H1 (cell line): ENCODE results near the gene ESR1. TPM values are rescaled to one million over a fixed set of nuclear protein-coding genes. Genes with fewer than 3 reads are reported as not detected.

Experiments
- CTCF ChIA-PET: fragments of 300-600 bp; sonication (Branson Sonifier 250); formaldehyde crosslinking; loops from one replicate; lab custom pipeline; 2021; ENCODE audit not compliant: partially characterized antibody; lab: Charles Lee
- POLR2A ChIA-PET: fragments of 300-600 bp; sonication (Branson Sonifier 250); formaldehyde crosslinking; loops from one replicate; lab custom pipeline; 2021; ENCODE audit warnings: inconsistent platforms; ENCODE audit not compliant: partially characterized antibody; lab: Charles Lee
- DNase-seq, 2 experiments: peaks; one replicate each; pipeline versions ENCODE4 v3.0.0 to v3.0.0-alpha.2; 2010 to 2022; ENCODE audit warnings: low spot score in 2 of 2, low read depth in 1 of 2, mixed read lengths in 1 of 2
- FAIRE-seq: peaks from 2 replicates; lab custom pipeline; 2011; peaks lifted over from hg19 to GRCh38; lab: Jason Lieb, UNC
- H2AFZ ChIP-seq: 2 replicates; pipeline ENCODE4 v1.8.1; 2012; ENCODE audit warnings: low read length, inconsistent platforms
- H2AK5ac ChIP-seq: 2 replicates; pipeline ENCODE4 v1.6.1; 2013; ENCODE audit warnings: low read depth, low read length
- H2BK120ac ChIP-seq: replicated peaks from 2 replicates; pipeline ENCODE3; 2013; ENCODE audit warnings: low read depth, low read length, inconsistent platforms
- H2BK12ac ChIP-seq: 2 replicates; pipeline ENCODE4 v1.6.1; 2013; ENCODE audit warnings: low read depth, low read length
- H2BK15ac ChIP-seq: 2 replicates; pipeline ENCODE4 v1.6.1; 2013; ENCODE audit warnings: low read length
- H2BK20ac ChIP-seq: 2 replicates; pipeline ENCODE4 v1.6.1; 2013; ENCODE audit warnings: low read length
- H2BK5ac ChIP-seq: 2 replicates; pipeline ENCODE4 v1.6.1; 2013; ENCODE audit warnings: low read depth, low read length
- H3K14ac ChIP-seq: 2 replicates; pipeline ENCODE4 v1.6.1; 2013; ENCODE audit warnings: inconsistent platforms; ENCODE audit not compliant: insufficient read length
- H3K18ac ChIP-seq: 2 replicates; pipeline ENCODE4 v1.6.1; 2013; ENCODE audit warnings: low read length; ENCODE audit errors: extremely low read depth
- H3K23ac ChIP-seq: 2 replicates; pipeline ENCODE4 v1.6.1; 2013; ENCODE audit warnings: inconsistent platforms; ENCODE audit not compliant: insufficient read length
- H3K23me2 ChIP-seq: 2 replicates; pipeline ENCODE4 v1.6.1; 2013; ENCODE audit warnings: low read depth, low read length
- H3K27ac ChIP-seq: 2 replicates; pipeline ENCODE4 v1.6.1; 2011; ENCODE audit warnings: low read depth, low read length, inconsistent platforms
- H3K27me3 ChIP-seq, 4 experiments: replicated peaks in 1 of 4; 1 replicate in 1 of 4; 2 replicates in 3 of 4; pipeline versions ENCODE4 v1.6.1 to v1.8.1; 2011 to 2013; ENCODE audit warnings: low read length in 3 of 4, mild to moderate bottlenecking in 3 of 4, inconsistent platforms in 2 of 4, mixed read lengths in 2 of 4, moderate library complexity in 1 of 4; ENCODE audit not compliant: control insufficient read depth in 3 of 4, insufficient read depth in 3 of 4; ENCODE audit errors: extremely low read depth in 1 of 4
- H3K36me3 ChIP-seq, 4 experiments: 2 replicates each; pipeline versions ENCODE4 v1.6.1 to v1.8.1; 2011 to 2013; ENCODE audit warnings: mild to moderate bottlenecking in 4 of 4, low read length in 3 of 4, moderate library complexity in 2 of 4, control low read depth in 1 of 4, inconsistent platforms in 1 of 4; ENCODE audit not compliant: insufficient read depth in 4 of 4, control insufficient read depth in 2 of 4
- H3K4ac ChIP-seq: replicated peaks from 2 replicates; pipeline ENCODE3; 2013; ENCODE audit warnings: low read length, low read depth, mixed read lengths, inconsistent platforms; ENCODE audit not compliant: insufficient read length
- H3K4me1 ChIP-seq, 4 experiments: replicated peaks in 1 of 4; 1 replicate in 1 of 4; 2 replicates in 3 of 4; pipeline versions ENCODE4 v1.6.1 to v1.8.1; 2011 to 2013; ENCODE audit warnings: low read length in 3 of 4, inconsistent platforms in 2 of 4, mixed read lengths in 1 of 4; ENCODE audit not compliant: insufficient read depth in 4 of 4, control insufficient read depth in 3 of 4
- H3K4me2 ChIP-seq, 2 experiments: 2 replicates each; pipeline versions ENCODE4 v1.6.1 to v1.8.1; 2011 to 2013; ENCODE audit warnings: low read depth in 2 of 2, low read length in 2 of 2, control low read depth in 1 of 2, inconsistent platforms in 1 of 2, mild to moderate bottlenecking in 1 of 2; ENCODE audit not compliant: insufficient read depth in 1 of 2
- H3K4me3 ChIP-seq, 4 experiments: fragments of 200-600, 300-600 bp in 1 of 4; sonication (generic), shearing (Covaris generic), sonication (Bioruptor Twin) in 1 of 4; 2 replicates each; pipeline versions ENCODE4 v1.5.1 to v1.8.1; 2011 to 2016; ENCODE audit warnings: low read length in 4 of 4, low read depth in 3 of 4, control low read depth in 2 of 4, inconsistent platforms in 2 of 4, mild to moderate bottlenecking in 2 of 4, mixed read lengths in 1 of 4, moderate library complexity in 1 of 4; ENCODE audit not compliant: insufficient read depth in 2 of 4; ENCODE audit errors: extremely low read depth in 1 of 4
- H3K56ac ChIP-seq: replicated peaks from 2 replicates; pipeline ENCODE3; 2013; ENCODE audit warnings: low read depth, mild to moderate bottlenecking, mixed read lengths, low read length, inconsistent platforms; ENCODE audit not compliant: insufficient read length
- H3K79me1 ChIP-seq: 2 replicates; pipeline ENCODE4 v1.6.1; 2013; ENCODE audit warnings: low read depth, low read length, control low read depth
- H3K79me2 ChIP-seq, 2 experiments: 2 replicates each; pipeline versions ENCODE4 v1.6.1 to v1.8.1; 2012 to 2013; ENCODE audit warnings: low read length in 2 of 2, mild to moderate bottlenecking in 2 of 2, inconsistent platforms in 1 of 2; ENCODE audit not compliant: insufficient read depth in 2 of 2, control insufficient read depth in 1 of 2
- H3K9ac ChIP-seq, 4 experiments: replicated peaks in 1 of 4; 1 replicate in 1 of 4; 2 replicates in 3 of 4; pipeline versions ENCODE4 v1.6.1 to v1.8.1; 2011 to 2013; ENCODE audit warnings: low read depth in 3 of 4, low read length in 3 of 4, control low read depth in 2 of 4, mild to moderate bottlenecking in 2 of 4, moderate library complexity in 2 of 4, inconsistent platforms in 1 of 4; ENCODE audit errors: extremely low read depth in 1 of 4
- H3K9me3 ChIP-seq, 2 experiments: 2 replicates each; pipeline versions ENCODE4 v1.6.1 to v1.8.1; 2012 to 2013; ENCODE audit warnings: mild to moderate bottlenecking in 2 of 2, moderate library complexity in 2 of 2, control low read depth in 1 of 2, inconsistent platforms in 1 of 2, low read depth in 1 of 2, low read length in 1 of 2, mixed read lengths in 1 of 2; ENCODE audit not compliant: insufficient read depth in 2 of 2
- H4K20me1 ChIP-seq, 2 experiments: replicated peaks in 1 of 2; 2 replicates each; pipeline versions ENCODE3 to v1.8.1; 2011 to 2013; ENCODE audit warnings: inconsistent platforms in 2 of 2, low read length in 2 of 2, mild to moderate bottlenecking in 1 of 2; ENCODE audit not compliant: insufficient read depth in 2 of 2, control insufficient read depth in 1 of 2
- H4K5ac ChIP-seq: 2 replicates; pipeline ENCODE4 v1.6.1; 2013; ENCODE audit warnings: low read length, low read depth, mixed read lengths, inconsistent platforms; ENCODE audit not compliant: insufficient read length
- H4K8ac ChIP-seq: 2 replicates; pipeline ENCODE4 v1.8.0; 2013; ENCODE audit warnings: mild to moderate bottlenecking, moderate library complexity, low read length, inconsistent platforms; ENCODE audit not compliant: insufficient read depth; ENCODE audit errors: extremely low read depth
- H4K91ac ChIP-seq: replicated peaks from 2 replicates; pipeline ENCODE3; 2013; ENCODE audit warnings: low read length, mixed read lengths, inconsistent platforms; ENCODE audit not compliant: insufficient read length
- E2F6 ChIP-seq: IDR thresholded peaks from 2 replicates; pipeline ENCODE4 v1.6.1; 2012; ENCODE audit warnings: inconsistent platforms
- HDAC6 ChIP-seq: IDR thresholded peaks from one replicate; pipeline ENCODE4 v1.7.1; 2012; ENCODE audit warnings: low read depth, mild to moderate bottlenecking, inconsistent platforms, low read length, moderate library complexity
- RAD21 ChIP-seq, 2 experiments: IDR thresholded peaks in 1 of 2; conservative IDR thresholded peaks in 1 of 2; 2 replicates each; pipeline ENCODE4 v1.6.1; 2011; ENCODE audit warnings: low read depth in 2 of 2, low read length in 2 of 2, improper control_type of control experiment in 1 of 2, inconsistent platforms in 1 of 2, mild to moderate bottlenecking in 1 of 2, moderate library complexity in 1 of 2
- SIX5 ChIP-seq: IDR thresholded peaks from 2 replicates; pipeline ENCODE4 v1.6.1; 2011; ENCODE audit warnings: mild to moderate bottlenecking, low read depth, low read length
- WGBS, 2 experiments: shearing (Covaris generic) in 1 of 2; methylation state at CpG; one replicate each; pipeline versions ENCODE4 v1.1.6 to v1.1.7; 2013 to 2015; ENCODE audit warnings: low lambda C conversion rate in 2 of 2, mixed read lengths in 2 of 2, inconsistent platforms in 1 of 2, low coverage in 1 of 2, missing lambda C conversion rate in 1 of 2; ENCODE audit not compliant: insufficient replicate concordance in 2 of 2, insufficient coverage in 1 of 2, insufficient read length in 1 of 2; ENCODE audit errors: extremely low coverage in 1 of 2, missing lambda C conversion rate in 1 of 2; 5-methylcytosine and 5-hydroxymethylcytosine counted together
- polyA plus RNA-seq, 7 experiments: library from polyadenylated mRNA; depleted of rRNA in 3 of 7; stranded (reverse) in 5 of 7; unstranded in 2 of 7; fragments of >200 nt in 5 of 7; fragments of 200-250 nt in 2 of 7; gene quantifications; 1 replicate in 5 of 7; 2 replicates in 1 of 7; 4 replicates in 1 of 7; pipeline versions ENCODE4 v1.2.1 to v1.2.3, GENCODE V29; 2011 to 2013; ENCODE audit warnings: missing spikeins in 2 of 7, mixed read lengths in 2 of 7
- total RNA-seq: library from RNA; stranded (reverse); fragmentation: NEBNext Ultra II Directional; extraction: Animal tissue kit (Norgen Biotek cat#: 25700); gene quantifications from 2 replicates; pipeline ENCODE4 v1.2.1, GENCODE V29; 2021

The ESR1 gene
- total and polyA plus RNA-seq, 2 of the 8 experiments (the other 6 are each of a cell fraction or from before 2014, with no cell fraction given) = 0.03 to 0.17 TPM

DNA sequence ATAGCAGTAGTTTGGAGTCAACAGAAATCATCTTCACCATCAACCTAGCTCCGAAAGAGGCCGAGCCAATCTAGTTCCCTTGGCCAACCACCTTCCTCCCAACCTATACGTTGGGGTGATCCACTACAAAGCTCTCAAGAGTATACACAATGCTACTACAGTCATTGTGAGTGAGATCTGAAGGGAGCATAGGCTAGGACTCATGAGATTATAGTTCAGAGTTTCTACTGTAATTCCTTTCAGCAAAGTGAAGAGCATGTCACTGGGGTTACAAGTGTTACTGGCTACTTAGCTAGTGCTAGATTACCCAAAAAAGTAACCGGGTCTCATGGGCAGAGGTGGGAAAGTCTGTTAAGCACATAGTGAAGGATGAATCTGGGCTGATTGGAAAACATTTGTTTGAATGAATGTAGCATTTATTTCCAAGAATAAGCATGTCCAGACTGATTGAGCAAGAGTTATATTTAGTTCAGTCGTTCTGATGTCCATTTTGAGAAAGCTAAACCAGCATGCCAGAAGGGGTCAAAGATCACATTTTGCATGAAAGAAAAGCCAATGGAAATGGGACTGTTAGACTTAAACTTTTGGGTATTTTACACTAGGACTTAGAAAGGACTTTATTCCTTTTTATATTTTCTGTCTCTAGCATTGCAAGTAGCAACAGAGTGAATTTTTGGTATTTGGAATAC, 10.5 kb upstream of the ESR1 start:
- FAIRE-seq = no peak
- no peak overlapping the region for H2BK5ac ChIP-seq

More for the DNA sequence above, 10.5 kb upstream of the ESR1 start:
- H3K79me1 ChIP-seq = no peaks in the 10 kb centered on the region
- H3K18ac ChIP-seq = no peak overlapping the region
- no peaks in the 10 kb centered on the region for H3K4me1 ChIP-seq
- DNase-seq = no peak
- H3K79me2 ChIP-seq = no peaks in the 10 kb centered on the region
- no peak overlapping the region for H3K27ac ChIP-seq
- no peak overlapping the region for H4K5ac ChIP-seq
- no peak overlapping the region for H3K4me2 ChIP-seq
- TF ChIP-seq SIX5 (no peak), HDAC6 (no peak), E2F6 (no peak), RAD21 (IDR thresholded peaks at IDR 0.05 in 1 of 2, conservative IDR thresholded peaks at IDR 0.05 in 1 of 2; ENCODE audit: low read depth in 2 of 2, low read length in 2 of 2) (no peak)
- TF ChIP-seq, all 59 proteins: peak for 0
- no peak overlapping the region for H3K23ac ChIP-seq
- no peak overlapping the region for H2BK20ac ChIP-seq
- no peaks in the 10 kb centered on the region for H4K20me1 ChIP-seq
- H2BK12ac ChIP-seq = no peak overlapping the region
- H3K27me3 ChIP-seq = no peaks in the 10 kb centered on the region
- POLR2A ChIA-PET = interaction anchor here (0.6 to 1.3 kb wide), 2 partner anchors 10 to 261 kb away, joined by 3 read pairs; no protein-coding TSS in a partner anchor
- H2AK5ac ChIP-seq = no peak overlapping the region
- no peaks in the 10 kb centered on the region for H3K23me2 ChIP-seq
- H3K4ac ChIP-seq = no peak overlapping the region
- H2AFZ ChIP-seq = no peak overlapping the region
- H3K36me3 ChIP-seq = no peaks in the 10 kb centered on the region
- 91% methylated on average over 5 of the region's 5 CpGs; no CpG with 5 or more reads in 1 of the 2 experiments for WGBS, 2 experiments
- no peak overlapping the region for H4K8ac ChIP-seq
- CTCF ChIA-PET = interaction anchor here (0.5 to 1.2 kb wide), 3 partner anchors 11 to 44 kb away, joined by 3 to 4 read pairs (median 3); partner anchors contain the start of gene ESR1
- no peak overlapping the region for H3K56ac ChIP-seq
- no peak overlapping the region for H4K91ac ChIP-seq
- H2BK15ac ChIP-seq = no peak overlapping the region
- H2BK120ac ChIP-seq = no peak overlapping the region
- H3K4me3 ChIP-seq = no peak overlapping the region
- H3K9ac ChIP-seq = no peak overlapping the region
- H3K9me3 ChIP-seq = no peaks in the 10 kb centered on the region
- no peak overlapping the region for H3K14ac ChIP-seq
